Keratinocyte (primary cell): ENCODE data around the gene IL1RAPL1. TPM values are rescaled to one million over a fixed set of nuclear protein-coding genes. Genes with fewer than 3 reads are reported as not detected.

Experiments
- DNase-seq: peaks from one replicate; pipeline ENCODE4 v3.0.0-alpha.2; 2011; ENCODE audit warnings: low read depth, missing footprints, low spot score
- FAIRE-seq: peaks from 2 replicates; lab custom pipeline; 2011; peaks lifted over from hg19 to GRCh38; lab: Jason Lieb, UNC
- H2AFZ ChIP-seq: 2 replicates; pipeline ENCODE4 v1.6.0; 2012; ENCODE audit warnings: low read length, control low read depth, inconsistent platforms; ENCODE audit not compliant: control insufficient read depth
- H3K27ac ChIP-seq: 2 replicates; pipeline ENCODE4 v1.5.1; 2011; ENCODE audit warnings: low read length; ENCODE audit not compliant: control insufficient read depth, insufficient read depth
- H3K27me3 ChIP-seq: 3 replicates; pipeline ENCODE4 v1.6.0; 2011; ENCODE audit warnings: low read length; ENCODE audit not compliant: control insufficient read depth, insufficient read depth; ENCODE audit errors: extremely low read depth
- H3K36me3 ChIP-seq, 2 experiments: 2 replicates in 1 of 2; 3 replicates in 1 of 2; pipeline ENCODE4 v1.5.1; 2011; ENCODE audit warnings: low read length in 2 of 2, mild to moderate bottlenecking in 1 of 2; ENCODE audit not compliant: control insufficient read depth in 2 of 2, insufficient read depth in 2 of 2; ENCODE audit errors: extremely low read depth in 1 of 2
- H3K4me1 ChIP-seq: 3 replicates; pipeline ENCODE4 v1.5.1; 2011; ENCODE audit warnings: low read length; ENCODE audit not compliant: control insufficient read depth, insufficient read depth; ENCODE audit errors: extremely low read depth
- H3K4me2 ChIP-seq: 3 replicates; pipeline ENCODE4 v1.6.0; 2011; ENCODE audit warnings: low read depth, low read length; ENCODE audit not compliant: control insufficient read depth, insufficient read depth; ENCODE audit errors: extremely low read depth
- H3K4me3 ChIP-seq, 3 experiments: fragments of 200-600 bp in 1 of 3; sonication (generic) in 1 of 3; 2 replicates in 2 of 3; 3 replicates in 1 of 3; pipeline ENCODE4 v1.5.1; 2011 to 2016; ENCODE audit warnings: low read length in 3 of 3, mild to moderate bottlenecking in 3 of 3, control low read depth in 2 of 3, inconsistent platforms in 1 of 3, low read depth in 1 of 3, mixed read lengths in 1 of 3, mixed run types in 1 of 3, moderate library complexity in 1 of 3; ENCODE audit not compliant: control insufficient read depth in 2 of 3, insufficient read depth in 2 of 3; ENCODE audit errors: extremely low read depth in 1 of 3
- H3K79me2 ChIP-seq: 2 replicates; pipeline ENCODE4 v1.6.0; 2012; ENCODE audit warnings: low read length; ENCODE audit not compliant: control insufficient read depth, insufficient read depth
- H3K9ac ChIP-seq: 3 replicates; pipeline ENCODE4 v1.6.0; 2011; ENCODE audit warnings: low read length; ENCODE audit not compliant: control insufficient read depth, insufficient read depth; ENCODE audit errors: extremely low read depth
- H3K9me1 ChIP-seq: 3 replicates; pipeline ENCODE4 v1.6.0; 2011; ENCODE audit warnings: low read length; ENCODE audit not compliant: control insufficient read depth, insufficient read depth; ENCODE audit errors: extremely low read depth
- H3K9me3 ChIP-seq: 2 replicates; pipeline ENCODE4 v1.5.1; 2012; ENCODE audit warnings: low read depth, low read length; ENCODE audit not compliant: control insufficient read depth
- H4K20me1 ChIP-seq: 3 replicates; pipeline ENCODE4 v1.6.0; 2011; ENCODE audit warnings: low read length; ENCODE audit not compliant: control insufficient read depth, insufficient read depth; ENCODE audit errors: extremely low read depth
- EZH2 ChIP-seq: IDR thresholded peaks from one replicate; pipeline ENCODE4 v1.6.1; 2012; ENCODE audit warnings: inconsistent platforms, mild to moderate bottlenecking, low read length, moderate library complexity
- dilution Hi-C: fragments of 300-500 bp; cut with MboI; formaldehyde crosslinking; loops from one replicate; pipeline ENCODE4 v1.7.0; 2020; ENCODE audit warnings: low sequenced_read_pairs; ENCODE audit not compliant: extremely low pct_ligation_motif_present
- polyA plus RNA-seq, 5 experiments: library from polyadenylated mRNA; depleted of rRNA in 3 of 5; stranded (reverse) in 3 of 5; stranded (forward) in 1 of 5; unstranded in 1 of 5; fragments of >200 nt; gene quantifications; 1 replicate in 1 of 5; 2 replicates in 3 of 5; 3 replicates in 1 of 5; pipeline versions ENCODE4 v1.2.1 to v1.2.3, GENCODE V29; 2011 to 2012; ENCODE audit warnings: missing spikeins in 2 of 5, low read depth in 1 of 5, low replicate concordance in 1 of 5
- TF ChIP-seq, protein P1 (sequence below), 3 experiments: IDR thresholded peaks in 1 of 3; conservative IDR thresholded peaks in 1 of 3; optimal IDR thresholded peaks in 1 of 3; 2 replicates in 2 of 3; 3 replicates in 1 of 3; pipeline versions ENCODE3 to v1.5.1; 2011; ENCODE audit warnings: low read length in 3 of 3, mild to moderate bottlenecking in 3 of 3, moderate library complexity in 2 of 3, control low read depth in 1 of 3, inconsistent platforms in 1 of 3; ENCODE audit not compliant: insufficient read depth in 2 of 3; ENCODE audit errors: extremely low read depth in 1 of 3

Gene IL1RAPL1
- polyA plus RNA-seq, 1 donor (not counting 4 experiments of a cell fraction or from before 2014, with no cell fraction given): 2.8 TPM

DNA sequence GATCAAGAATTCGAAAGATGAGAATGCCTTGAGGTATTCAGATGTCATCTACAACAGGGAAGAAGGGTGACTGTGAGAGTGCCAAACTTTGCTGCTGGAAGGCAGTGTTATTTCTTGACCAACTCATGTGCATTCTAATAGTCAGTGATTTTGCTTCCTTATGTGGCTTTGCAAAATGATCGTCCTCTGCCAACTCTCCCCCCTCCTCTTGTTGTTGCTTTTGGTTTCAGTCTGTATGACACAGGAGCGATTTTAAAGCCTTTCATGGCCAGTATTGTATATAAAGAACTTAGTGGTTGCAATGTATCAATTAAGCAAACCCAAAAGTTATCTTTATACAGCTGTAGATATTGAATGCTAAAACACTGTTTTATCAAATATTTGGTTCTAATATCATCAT is 379.1 kb downstream of the IL1RAPL1 start:
- no peak for FAIRE-seq

DNA sequence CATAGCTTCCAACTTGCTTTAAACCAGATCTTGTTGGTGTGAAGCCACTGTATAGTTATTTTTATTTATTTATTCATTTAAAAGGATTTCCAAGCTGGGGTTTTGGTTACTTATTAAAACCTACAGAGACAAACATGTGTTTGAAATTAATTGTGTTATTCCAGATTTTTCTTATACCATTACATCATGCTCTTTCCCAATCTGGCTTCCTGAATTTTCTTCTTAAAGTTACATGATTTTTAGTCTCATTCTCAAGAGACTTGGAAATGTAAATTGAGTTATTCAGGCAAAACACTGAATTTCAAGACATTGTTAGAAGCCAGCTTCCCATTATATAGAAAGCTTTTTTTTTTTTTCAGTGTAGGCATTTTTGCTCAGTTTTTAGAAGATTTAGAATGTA is 381.9 kb downstream of the IL1RAPL1 start:
- no peak for FAIRE-seq

More for the DNA sequence above, 379.1 kb downstream of the IL1RAPL1 start:
- dilution Hi-C loops: no loop called here
- H3K4me2 ChIP-seq: no peak overlapping the region
- no peaks in the 10 kb centered on the region for H3K79me2 ChIP-seq
- H2AFZ ChIP-seq: no peak overlapping the region
- H3K4me3 ChIP-seq: no peak overlapping the region
- H3K9me3 ChIP-seq: no peaks in the 10 kb centered on the region
- no peaks in the 10 kb centered on the region for H3K27me3 ChIP-seq
- H3K4me1 ChIP-seq: no peaks in the 10 kb centered on the region
- DNase-seq: no peak
- no peak overlapping the region for H3K27ac ChIP-seq
- no peak for TF ChIP-seq EZH2
- TF ChIP-seq, protein P1, sequence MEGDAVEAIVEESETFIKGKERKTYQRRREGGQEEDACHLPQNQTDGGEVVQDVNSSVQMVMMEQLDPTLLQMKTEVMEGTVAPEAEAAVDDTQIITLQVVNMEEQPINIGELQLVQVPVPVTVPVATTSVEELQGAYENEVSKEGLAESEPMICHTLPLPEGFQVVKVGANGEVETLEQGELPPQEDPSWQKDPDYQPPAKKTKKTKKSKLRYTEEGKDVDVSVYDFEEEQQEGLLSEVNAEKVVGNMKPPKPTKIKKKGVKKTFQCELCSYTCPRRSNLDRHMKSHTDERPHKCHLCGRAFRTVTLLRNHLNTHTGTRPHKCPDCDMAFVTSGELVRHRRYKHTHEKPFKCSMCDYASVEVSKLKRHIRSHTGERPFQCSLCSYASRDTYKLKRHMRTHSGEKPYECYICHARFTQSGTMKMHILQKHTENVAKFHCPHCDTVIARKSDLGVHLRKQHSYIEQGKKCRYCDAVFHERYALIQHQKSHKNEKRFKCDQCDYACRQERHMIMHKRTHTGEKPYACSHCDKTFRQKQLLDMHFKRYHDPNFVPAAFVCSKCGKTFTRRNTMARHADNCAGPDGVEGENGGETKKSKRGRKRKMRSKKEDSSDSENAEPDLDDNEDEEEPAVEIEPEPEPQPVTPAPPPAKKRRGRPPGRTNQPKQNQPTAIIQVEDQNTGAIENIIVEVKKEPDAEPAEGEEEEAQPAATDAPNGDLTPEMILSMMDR (optimal IDR thresholded peaks at IDR 0.05 in 1 of 3, IDR thresholded peaks at IDR 0.05 in 1 of 3, conservative IDR thresholded peaks at IDR 0.05 in 1 of 3; ENCODE audit: extremely low read depth in 1 of 3, insufficient read depth in 2 of 3, low read length in 3 of 3): no peak
- no peak overlapping the region for H3K9ac ChIP-seq
- no peaks in the 10 kb centered on the region for H3K9me1 ChIP-seq
- no peaks in the 10 kb centered on the region for H3K36me3 ChIP-seq
- no peaks in the 10 kb centered on the region for H4K20me1 ChIP-seq

More for the DNA sequence above, 381.9 kb downstream of the IL1RAPL1 start:
- no peaks in the 10 kb centered on the region for H3K9me1 ChIP-seq
- no peak overlapping the region for H3K9ac ChIP-seq
- no peaks in the 10 kb centered on the region for H3K4me1 ChIP-seq
- no peak overlapping the region for H3K4me2 ChIP-seq
- dilution Hi-C loops: no loop called here
- H4K20me1 ChIP-seq: no peaks in the 10 kb centered on the region
- no peak overlapping the region for H3K27ac ChIP-seq
- H3K36me3 ChIP-seq: no peaks in the 10 kb centered on the region
- no peaks in the 10 kb centered on the region for H3K79me2 ChIP-seq
- no peak overlapping the region for H2AFZ ChIP-seq
- TF ChIP-seq, protein P1 (optimal IDR thresholded peaks at IDR 0.05 in 1 of 3, IDR thresholded peaks at IDR 0.05 in 1 of 3, conservative IDR thresholded peaks at IDR 0.05 in 1 of 3; ENCODE audit: extremely low read depth in 1 of 3, insufficient read depth in 2 of 3, low read length in 3 of 3): no peak
- no peak for TF ChIP-seq EZH2
- H3K27me3 ChIP-seq: no peaks in the 10 kb centered on the region
- H3K9me3 ChIP-seq: no peaks in the 10 kb centered on the region
- no peak overlapping the region for H3K4me3 ChIP-seq
- DNase-seq: no peak
